ENCODE results near the gene ZNF431.
"Not testable (repeated sequence)": the region's sequence is repeated elsewhere in the genome, so short reads cannot be mapped to it uniquely, and the experiment has no call there.

ZNF431 gene

GRCh38 chr19:21147540-21147939 lies 5.7 kb downstream of the ZNF431 start:
- no peak for DNase-seq (ENCODE audit: low spot score)

- no peak for DNase-seq (ENCODE audit: low spot score)
Measured at GRCh38 chr19:21148681-21149080, 6.8 kb downstream of the ZNF431 start.

GRCh38 chr19:21149877-21150276 lies 8.0 kb downstream of the ZNF431 start:
- DNase-seq (ENCODE audit: low spot score) = no peak

- DNase-seq (ENCODE audit: low spot score) = no peak
Measured at GRCh38 chr19:21151460-21151859, 9.6 kb downstream of the ZNF431 start.

GRCh38 chr19:21158523-21159135 lies 16.8 kb downstream of the ZNF431 start:
- no peak for DNase-seq (ENCODE audit: low spot score)

GRCh38 chr19:21164541-21164940 lies 22.7 kb downstream of the ZNF431 start:
- no peak for DNase-seq (ENCODE audit: low spot score)

GRCh38 chr19:21166436-21166835 lies 24.6 kb downstream of the ZNF431 start:
- no peak for DNase-seq (ENCODE audit: low spot score)

- no peak for DNase-seq (ENCODE audit: low spot score)
Measured at GRCh38 chr19:21197590-21198295, 55.9 kb downstream of the ZNF431 start.

- DNase-seq (ENCODE audit: low spot score) = peak; percentile 36
Measured at GRCh38 chr19:21202865-21203494, 61.1 kb downstream of the ZNF431 start.

- DNase-seq (ENCODE audit: low spot score) = no peak
Measured at GRCh38 chr19:21210037-21210621, 68.3 kb downstream of the ZNF431 start.

GRCh38 chr19:21221693-21222092 lies 79.9 kb downstream of the ZNF431 start:
- peak; percentile 16 for DNase-seq (ENCODE audit: low spot score)

- DNase-seq (ENCODE audit: low spot score) = not testable (repeated sequence)
Measured at GRCh38 chr19:21229938-21230337, 88.1 kb downstream of the ZNF431 start.

- DNase-seq (ENCODE audit: low spot score) = no peak
Measured at GRCh38 chr19:21233691-21234090, 91.9 kb downstream of the ZNF431 start.

GRCh38 chr19:21236751-21237150 lies 94.9 kb downstream of the ZNF431 start:
- DNase-seq (ENCODE audit: low spot score) = not testable (repeated sequence)

- DNase-seq (ENCODE audit: low spot score) = no peak
Measured at GRCh38 chr19:21238670-21239069, 96.8 kb downstream of the ZNF431 start.
